GM12872 (cell line): Measurements from ENCODE around the gene CEP68.

ENCODE experiments used
- CTCF ChIP-seq: IDR thresholded peaks from 3 replicates; pipeline ENCODE4 v1.5.1; 2011; ENCODE audit warnings: low read depth, mild to moderate bottlenecking, low read length, moderate library complexity; ENCODE audit not compliant: insufficient read depth

The CEP68 gene

GRCh38 chr2:65116645-65117044, 60.4 kb downstream of the CEP68 start:
- no peak for TF ChIP-seq CTCF

- TF ChIP-seq CTCF, result no peak
These were observed 64.9 kb downstream of the CEP68 start for GRCh38 chr2:65120990-65121693.

GRCh38 chr2:65122313-65122712, 66.1 kb downstream of the CEP68 start:
- no peak for TF ChIP-seq CTCF

GRCh38 chr2:65128297-65129190, 72.3 kb downstream of the CEP68 start:
- no peak for TF ChIP-seq CTCF

- TF ChIP-seq CTCF, result no peak
These were observed 73.1 kb downstream of the CEP68 start for GRCh38 chr2:65129286-65129825.

- peak; percentile 38; the same call in 1 of the 3 replicates for TF ChIP-seq CTCF
These were observed 73.8 kb downstream of the CEP68 start, which contains the start of gene RAB1A for GRCh38 chr2:65129826-65130663. Gene RAB1A, minus strand, starts transcription at chr2:65130106. Its CDS starts 191 bp downstream, at chr2:65129915.

- no peak for TF ChIP-seq CTCF
These were observed 74.5 kb downstream of the CEP68 start for GRCh38 chr2:65130664-65131175.
